ENCODE measurements around the gene RTN4. TPM values are rescaled to one million over a fixed set of nuclear protein-coding genes. Genes with fewer than 3 reads are reported as not detected.

RTN4 gene
- total RNA-seq, 1 donor = 355 TPM

DNA sequence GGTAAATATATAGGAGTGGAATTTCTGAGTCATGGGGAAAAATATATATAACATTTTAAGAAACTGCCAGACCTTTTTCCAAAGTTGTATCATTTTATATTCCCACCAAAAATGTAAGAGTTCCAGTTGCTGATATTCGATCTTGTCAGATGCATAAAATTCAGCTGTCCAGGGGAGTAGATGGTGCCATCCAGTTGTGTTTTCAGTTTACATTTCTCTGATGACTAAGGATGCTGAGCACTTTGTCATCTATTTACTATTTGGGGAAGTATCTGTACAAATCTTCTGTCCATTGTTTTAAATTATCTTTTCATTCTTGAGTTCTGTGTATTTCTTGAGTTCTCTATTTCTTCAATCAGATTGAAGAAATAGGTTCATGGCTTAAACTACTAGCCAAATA lies 126.1 kb downstream of the RTN4 start:
- no peaks in the 10 kb centered on the region for H3K36me3 ChIP-seq (ENCODE audit: insufficient read depth, low read length)
- H3K9me3 ChIP-seq (ENCODE audit: low read depth, low read length) = no peaks in the 10 kb centered on the region
- H3K27me3 ChIP-seq (ENCODE audit: insufficient read depth, low read length) = no peaks in the 10 kb centered on the region
- H2AFZ ChIP-seq (ENCODE audit: low read length) = no peak overlapping the region
- no peaks in the 10 kb centered on the region for H3K79me2 ChIP-seq (ENCODE audit: insufficient read depth, low read length)
- no peak overlapping the region for H3K4me2 ChIP-seq (ENCODE audit: insufficient read depth, low read length)
- no peaks in the 10 kb centered on the region for H3K4me1 ChIP-seq (ENCODE audit: insufficient read depth, low read length)
- no peak overlapping the region for H3K27ac ChIP-seq (ENCODE audit: low read depth, low read length)
- H3K4me3 ChIP-seq (ENCODE audit: insufficient read depth, low read length) = no peak overlapping the region
- H4K20me1 ChIP-seq (ENCODE audit: insufficient read depth, low read length) = no peaks in the 10 kb centered on the region
- TF ChIP-seq, protein P1, sequence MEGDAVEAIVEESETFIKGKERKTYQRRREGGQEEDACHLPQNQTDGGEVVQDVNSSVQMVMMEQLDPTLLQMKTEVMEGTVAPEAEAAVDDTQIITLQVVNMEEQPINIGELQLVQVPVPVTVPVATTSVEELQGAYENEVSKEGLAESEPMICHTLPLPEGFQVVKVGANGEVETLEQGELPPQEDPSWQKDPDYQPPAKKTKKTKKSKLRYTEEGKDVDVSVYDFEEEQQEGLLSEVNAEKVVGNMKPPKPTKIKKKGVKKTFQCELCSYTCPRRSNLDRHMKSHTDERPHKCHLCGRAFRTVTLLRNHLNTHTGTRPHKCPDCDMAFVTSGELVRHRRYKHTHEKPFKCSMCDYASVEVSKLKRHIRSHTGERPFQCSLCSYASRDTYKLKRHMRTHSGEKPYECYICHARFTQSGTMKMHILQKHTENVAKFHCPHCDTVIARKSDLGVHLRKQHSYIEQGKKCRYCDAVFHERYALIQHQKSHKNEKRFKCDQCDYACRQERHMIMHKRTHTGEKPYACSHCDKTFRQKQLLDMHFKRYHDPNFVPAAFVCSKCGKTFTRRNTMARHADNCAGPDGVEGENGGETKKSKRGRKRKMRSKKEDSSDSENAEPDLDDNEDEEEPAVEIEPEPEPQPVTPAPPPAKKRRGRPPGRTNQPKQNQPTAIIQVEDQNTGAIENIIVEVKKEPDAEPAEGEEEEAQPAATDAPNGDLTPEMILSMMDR (IDR thresholded peaks at IDR 0.05; ENCODE audit: extremely low read depth, low read depth, low read length) = no peak
- no peak for DNase-seq (ENCODE audit: insufficient read length, low spot score, missing footprints)

Small RNA genes within 50 kb of the gene (small RNA-seq; reads per million reads assigned to genes)
- not detected for gene RNU6-433P

Other genes starting within 250 kb of the RTN4 start
- 13.6 and 14.5 TPM in 2 replicates for gene CLHC1, start 181.8 kb upstream of the RTN4 start, total RNA-seq
- gene RPS27A, start 182.2 kb upstream of the RTN4 start, total RNA-seq = 641 and 683 TPM in 2 replicates
- gene MTIF2, start 218.8 kb upstream of the RTN4 start, total RNA-seq = 45.6 and 51.9 TPM in 2 replicates

Measured in osteoblast (primary cell).